Measurements from ENCODE around the gene CNPPD1. TPM values are rescaled to one million over a fixed set of nuclear protein-coding genes. Genes with fewer than 3 reads are reported as not detected.

The CNPPD1 gene
- total RNA-seq: 25.9 and 28.0 TPM in 2 replicates

DNA sequence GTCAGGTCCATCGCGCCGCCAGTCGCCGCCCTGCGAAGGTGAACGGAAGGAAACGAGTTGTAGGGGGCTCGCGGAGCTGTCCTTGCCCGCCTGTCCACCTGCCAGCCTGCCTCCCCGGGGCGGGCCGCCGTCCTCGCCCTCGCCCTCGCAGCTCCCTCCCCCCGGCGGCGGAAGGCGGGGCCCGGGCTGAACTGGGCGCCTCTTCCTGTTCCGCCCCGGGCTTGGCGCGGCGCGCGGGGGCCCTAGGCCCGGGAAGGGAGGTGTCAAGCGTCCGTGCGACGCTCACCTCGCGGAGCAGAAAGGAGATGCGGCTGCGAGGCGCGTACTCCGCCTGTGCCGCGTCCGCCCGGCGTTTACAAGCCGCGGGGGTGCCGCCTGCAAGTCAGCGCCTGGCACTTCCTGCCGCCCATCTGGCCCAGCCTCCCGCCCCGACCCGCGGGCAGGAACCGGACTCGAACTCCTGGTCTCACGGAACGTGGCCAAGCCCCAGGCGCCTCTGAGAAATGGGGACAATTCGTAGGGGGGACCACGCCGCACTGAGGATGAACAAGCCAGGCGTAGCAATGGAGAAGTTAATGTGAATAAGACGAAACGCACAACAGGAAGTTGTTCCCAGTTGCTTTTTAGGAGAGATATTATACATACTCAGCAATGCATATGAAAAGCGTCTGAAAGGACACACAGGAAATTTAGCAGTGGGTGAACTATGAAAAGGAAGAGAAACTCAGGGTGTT lies at the start of gene CNPPD1:
Gene CNPPD1 (minus strand): TSS at position 108 of the 734 bp plus-strand sequence. CDS start 97 bp downstream, at position 11.

GRCh38 chr2:219218732-219219701 lies 42.3 kb upstream of the CNPPD1 start, which contains the start of gene ABCB6:
TSS of gene ABCB6 (minus strand) at chr2:219218958. CDS start at chr2:219218673, 285 bp downstream.

DNA sequence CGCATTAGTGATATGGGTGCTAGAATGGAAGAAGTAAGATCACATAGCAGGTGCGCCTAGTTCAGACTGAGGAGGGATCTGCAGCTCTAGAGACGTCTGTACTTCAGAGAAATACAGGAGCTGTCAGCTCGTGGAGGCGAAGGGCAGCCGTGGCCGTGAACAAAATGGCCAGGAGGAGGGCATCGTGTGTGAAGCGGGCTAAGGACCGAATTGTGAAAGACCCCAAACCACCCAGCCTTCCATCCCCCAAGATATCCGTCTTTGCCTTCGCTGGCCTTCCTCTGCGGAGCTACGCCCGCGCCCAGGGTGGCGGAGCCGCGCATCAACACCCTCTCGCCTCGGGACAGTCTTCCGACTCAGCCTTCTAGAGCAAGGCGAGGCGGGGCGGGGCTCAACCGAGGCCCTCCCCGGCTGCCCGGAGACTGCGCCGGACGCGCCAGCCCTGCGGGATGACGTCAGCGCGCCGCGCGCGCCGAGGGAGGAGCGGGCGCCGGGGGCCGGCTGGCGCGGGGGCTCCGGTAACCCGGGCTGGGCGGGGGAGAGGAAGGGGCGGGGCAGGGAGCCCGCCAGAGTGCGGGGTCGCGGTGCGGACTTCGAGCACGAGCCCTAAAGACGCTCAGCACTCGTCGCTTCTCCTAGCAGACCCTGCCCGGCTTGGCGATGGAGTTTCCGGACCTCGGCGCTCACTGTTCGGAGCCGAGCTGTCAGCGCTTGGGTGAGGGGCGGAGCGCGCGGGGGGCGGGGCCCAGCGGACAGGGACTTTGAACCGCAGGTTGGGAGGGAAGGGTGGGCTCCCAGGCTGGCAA lies 29.8 kb upstream of the CNPPD1 start, which contains the start of gene ZFAND2B:
Gene ZFAND2B (plus strand): TSS at position 455 of the 806 bp plus-strand sequence. CDS start 206 bp downstream, at position 661.

DNA sequence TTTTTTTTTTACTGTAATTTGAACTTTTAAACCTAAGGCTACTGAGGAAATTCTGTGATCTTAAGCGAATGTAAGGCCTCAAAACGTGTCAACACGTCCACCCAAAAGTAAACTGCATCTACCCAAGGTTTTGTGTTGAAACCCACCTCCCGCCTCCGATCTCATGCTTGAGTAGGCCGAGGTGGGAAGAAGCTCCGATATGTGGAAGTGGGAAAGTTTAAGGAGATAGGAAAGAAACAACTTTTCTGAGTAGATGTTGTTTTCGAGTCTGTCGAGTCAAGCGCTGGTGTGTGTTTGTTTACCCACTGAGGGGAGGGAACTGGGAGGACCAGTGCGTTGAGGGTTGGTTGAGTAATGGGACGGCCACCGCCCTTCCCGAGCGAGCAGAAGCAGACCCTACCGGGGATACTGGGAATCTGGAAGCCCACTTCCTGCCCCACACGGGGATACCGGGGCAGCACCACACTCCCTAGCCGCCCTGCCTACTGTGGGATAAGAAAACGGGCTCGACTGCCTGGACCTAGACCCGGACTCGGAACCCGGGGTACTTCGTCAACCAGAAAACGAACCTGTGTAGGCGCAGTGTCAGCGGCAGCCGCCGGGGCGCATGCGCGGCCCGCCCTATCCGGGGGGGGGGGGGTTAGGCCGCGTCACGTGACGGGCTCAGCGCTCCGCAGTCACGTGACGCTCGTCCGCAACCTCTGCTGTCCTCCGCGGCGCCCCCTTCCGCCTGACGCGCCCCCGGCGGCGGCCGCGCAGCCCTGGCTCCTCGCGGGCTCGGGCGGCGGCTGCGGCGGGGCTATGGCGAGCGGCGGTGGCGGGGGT lies 1.0 kb upstream of the CNPPD1 start, which contains the start of gene RETREG2:
Gene RETREG2 (plus strand): TSS at position 724 of the 825 bp plus-strand sequence. CDS start 78 bp downstream, at position 802.

GRCh38 chr2:219169930-219170654 lies 6.6 kb downstream of the CNPPD1 start, which contains the start of gene SLC23A3:
TSS of gene SLC23A3 (minus strand) at chr2:219170029. CDS start at chr2:219169984, 45 bp downstream.

GRCh38 chr2:219160186-219161017 lies 16.3 kb downstream of the CNPPD1 start, which contains the start of gene NHEJ1:
TSS of gene NHEJ1 (minus strand) at chr2:219160815. CDS start at chr2:219158362, 2,453 bp downstream.

Other genes with a start within 250 kb of the CNPPD1 start
- gene CDK5R2, start 217.3 kb downstream of the CNPPD1 start, total RNA-seq: not detected in 2 replicates
- gene FEV, start 191.7 kb downstream of the CNPPD1 start, total RNA-seq: not detected in 2 replicates
- 0.54 TPM in 1 of 2 replicates, not detected in the other for gene CRYBA2, start 183.5 kb downstream of the CNPPD1 start, total RNA-seq
- gene CFAP65, start 135.4 kb downstream of the CNPPD1 start, total RNA-seq: 0.22 TPM in 1 of 2 replicates, not detected in the other
- gene IHH, start 116.0 kb downstream of the CNPPD1 start, total RNA-seq: not detected in 2 replicates
- gene NHEJ1, start 16.1 kb downstream of the CNPPD1 start, total RNA-seq: 19.9 and 27.6 TPM in 2 replicates
- gene SLC23A3, start 6.9 kb downstream of the CNPPD1 start, total RNA-seq: 1.8 and 2.2 TPM in 2 replicates
- 86.2 and 87.0 TPM in 2 replicates for gene RETREG2, start 1.4 kb upstream of the CNPPD1 start, total RNA-seq
- 16.4 and 22.6 TPM in 2 replicates for gene ZFAND2B, start 29.9 kb upstream of the CNPPD1 start, total RNA-seq
- 26.7 and 26.9 TPM in 2 replicates for gene ABCB6, start 42.0 kb upstream of the CNPPD1 start, total RNA-seq
- gene ATG9A, start 52.7 kb upstream of the CNPPD1 start, total RNA-seq: 55.7 and 58.9 TPM in 2 replicates
- gene ANKZF1, start 52.9 kb upstream of the CNPPD1 start, total RNA-seq: 21.5 and 31.2 TPM in 2 replicates
- 16.5 and 34.4 TPM in 2 replicates for gene GLB1L, start 68.5 kb upstream of the CNPPD1 start, total RNA-seq
- gene STK16, start 68.6 kb upstream of the CNPPD1 start, total RNA-seq: 33.7 and 52.9 TPM in 2 replicates
- gene TUBA4B, start 76.3 kb upstream of the CNPPD1 start, total RNA-seq: not detected in 2 replicates
- 26.5 and 28.6 TPM in 2 replicates for gene TUBA4A, start 77.0 kb upstream of the CNPPD1 start, total RNA-seq
- 36.3 and 50.0 TPM in 2 replicates for gene DNAJB2, start 102.4 kb upstream of the CNPPD1 start, total RNA-seq
- 0.13 and 0.43 TPM in 2 replicates for gene PTPRN, start 132.5 kb upstream of the CNPPD1 start, total RNA-seq
- not detected in 2 replicates for gene RESP18, start 155.8 kb upstream of the CNPPD1 start, total RNA-seq
- 43.6 and 52.8 TPM in 2 replicates for gene DNPEP, start 211.0 kb upstream of the CNPPD1 start, total RNA-seq
- gene DES, start 241.5 kb upstream of the CNPPD1 start, total RNA-seq: 0.76 and 1.6 TPM in 2 replicates

All from articular chondrocyte of knee joint (primary cell).